Calu3 (cell line): ENCODE results near the gene AURKA. TPM values are rescaled to one million over a fixed set of nuclear protein-coding genes. Genes with fewer than 3 reads are reported as not detected.

Source experiments
- BruUV-seq: library from RNA; stranded (reverse); fragments of 400-500 nt; replicated peaks from 2 replicates; lab custom pipeline; 2021; lab: Mats Ljungman, UMichigan
- CTCF ChIA-PET: fragments of 300-600 bp; sonication (Branson Sonifier 250); formaldehyde crosslinking; loops from one replicate; lab custom pipeline; 2022; ENCODE audit warnings: antibody characterized with exemption; lab: Charles Lee
- DNase-seq: peaks from one replicate; pipeline ENCODE4 v3.0.0; 2022
- H3K27ac Mint-ChIP-seq: one replicate; pipeline ENCODE4 v1.8.0; 2022; ENCODE audit warnings: mixed read lengths; ENCODE audit not compliant: unreplicated experiment
- H3K27me3 Mint-ChIP-seq: one replicate; pipeline ENCODE4 v1.8.0; 2022; ENCODE audit warnings: mixed read lengths; ENCODE audit not compliant: unreplicated experiment
- H3K36me3 Mint-ChIP-seq: one replicate; pipeline ENCODE4 v1.8.0; 2022; ENCODE audit warnings: mild to moderate bottlenecking, moderate library complexity, mixed read lengths; ENCODE audit not compliant: insufficient read depth, unreplicated experiment
- H3K4me1 Mint-ChIP-seq: one replicate; pipeline ENCODE4 v1.8.0; 2022; ENCODE audit warnings: mild to moderate bottlenecking, low read depth, mixed read lengths; ENCODE audit not compliant: unreplicated experiment
- H3K4me3 Mint-ChIP-seq: one replicate; pipeline ENCODE4 v1.8.0; 2022; ENCODE audit warnings: mild to moderate bottlenecking, low read depth, moderate library complexity, mixed read lengths; ENCODE audit not compliant: unreplicated experiment
- H3K9me3 Mint-ChIP-seq: one replicate; pipeline ENCODE4 v1.8.0; 2022; ENCODE audit warnings: low read depth, mixed read lengths; ENCODE audit not compliant: unreplicated experiment
- intact Hi-C: fragments of 100-400 bp; cut with micrococcal nuclease; formaldehyde crosslinking; loops from one replicate; pipeline ENCODE4 v1.10.0; 2022; ENCODE audit not compliant: unreplicated experiment
- total RNA-seq: library from RNA; stranded (reverse); gene quantifications from 2 replicates; pipeline ENCODE4 v1.2.3, GENCODE V29; 2022
- TF ChIP-seq, protein P1 (sequence below): fragments of 200-600 bp; IDR thresholded peaks from one replicate; pipeline ENCODE4 v1.8.0; 2022; ENCODE audit warnings: antibody characterized with exemption; ENCODE audit not compliant: unreplicated experiment

AURKA gene
- total RNA-seq, 1 experiment from 2014 or later = 73.8 TPM

DNA sequence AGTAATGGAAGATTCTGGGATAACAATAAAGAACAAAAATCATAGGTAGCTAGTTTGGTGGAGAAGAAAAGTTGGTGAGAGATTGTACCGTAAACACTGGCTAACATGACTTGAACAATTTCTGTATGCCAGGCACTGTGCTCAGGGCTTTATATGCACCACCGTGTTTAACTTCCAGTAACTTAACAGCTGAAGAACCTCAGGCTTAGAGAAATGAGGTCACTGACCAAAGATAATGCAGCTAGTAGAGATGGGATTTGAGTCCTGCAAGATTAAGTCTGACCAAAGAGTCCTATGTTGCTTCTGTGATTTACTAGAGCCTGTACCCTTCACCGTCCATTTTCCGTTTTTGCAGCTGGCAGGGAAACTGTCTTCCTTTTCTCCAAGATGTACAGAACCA, 3.2 kb upstream of the AURKA start:
- Mint-ChIP-seq H3K27me3 (no peaks in the 10 kb centered on the region), H3K9me3 (no peaks in the 10 kb centered on the region), H3K4me1 (peaks cover 10% of the 10 kb centered on the region), H3K27ac (no peak overlapping the region), H3K36me3 (peaks cover 35% of the 10 kb centered on the region), H3K4me3 (no peak overlapping the region)
- TF ChIP-seq, protein P1, sequence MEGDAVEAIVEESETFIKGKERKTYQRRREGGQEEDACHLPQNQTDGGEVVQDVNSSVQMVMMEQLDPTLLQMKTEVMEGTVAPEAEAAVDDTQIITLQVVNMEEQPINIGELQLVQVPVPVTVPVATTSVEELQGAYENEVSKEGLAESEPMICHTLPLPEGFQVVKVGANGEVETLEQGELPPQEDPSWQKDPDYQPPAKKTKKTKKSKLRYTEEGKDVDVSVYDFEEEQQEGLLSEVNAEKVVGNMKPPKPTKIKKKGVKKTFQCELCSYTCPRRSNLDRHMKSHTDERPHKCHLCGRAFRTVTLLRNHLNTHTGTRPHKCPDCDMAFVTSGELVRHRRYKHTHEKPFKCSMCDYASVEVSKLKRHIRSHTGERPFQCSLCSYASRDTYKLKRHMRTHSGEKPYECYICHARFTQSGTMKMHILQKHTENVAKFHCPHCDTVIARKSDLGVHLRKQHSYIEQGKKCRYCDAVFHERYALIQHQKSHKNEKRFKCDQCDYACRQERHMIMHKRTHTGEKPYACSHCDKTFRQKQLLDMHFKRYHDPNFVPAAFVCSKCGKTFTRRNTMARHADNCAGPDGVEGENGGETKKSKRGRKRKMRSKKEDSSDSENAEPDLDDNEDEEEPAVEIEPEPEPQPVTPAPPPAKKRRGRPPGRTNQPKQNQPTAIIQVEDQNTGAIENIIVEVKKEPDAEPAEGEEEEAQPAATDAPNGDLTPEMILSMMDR = no peak
- CTCF ChIA-PET = no interaction called here
- BruUV-seq = no TSS peak
- DNase-seq = no peak
- intact Hi-C loops = no loop called here

DNA sequence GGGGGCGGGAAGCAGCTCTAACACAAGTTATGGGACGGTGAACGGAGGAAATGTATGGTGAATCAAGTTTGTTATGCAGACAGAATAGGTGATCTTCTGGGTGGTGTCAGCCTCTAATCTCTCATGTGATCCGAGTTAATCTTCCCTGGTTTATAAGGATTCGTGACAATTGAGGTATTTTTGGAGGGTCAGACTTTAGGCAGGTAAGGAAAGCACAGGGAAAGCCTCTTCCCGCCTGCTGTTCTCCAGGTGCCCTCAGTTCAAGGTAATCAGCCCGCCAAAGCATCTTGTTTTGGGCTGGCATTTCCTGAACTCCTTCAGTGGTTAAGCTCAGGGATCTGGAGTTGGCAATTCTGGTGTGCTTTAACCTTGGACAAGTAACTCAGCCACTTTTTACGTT, 1.6 kb upstream of the AURKA start:
- no peak overlapping the region for H3K27ac Mint-ChIP-seq

DNA sequence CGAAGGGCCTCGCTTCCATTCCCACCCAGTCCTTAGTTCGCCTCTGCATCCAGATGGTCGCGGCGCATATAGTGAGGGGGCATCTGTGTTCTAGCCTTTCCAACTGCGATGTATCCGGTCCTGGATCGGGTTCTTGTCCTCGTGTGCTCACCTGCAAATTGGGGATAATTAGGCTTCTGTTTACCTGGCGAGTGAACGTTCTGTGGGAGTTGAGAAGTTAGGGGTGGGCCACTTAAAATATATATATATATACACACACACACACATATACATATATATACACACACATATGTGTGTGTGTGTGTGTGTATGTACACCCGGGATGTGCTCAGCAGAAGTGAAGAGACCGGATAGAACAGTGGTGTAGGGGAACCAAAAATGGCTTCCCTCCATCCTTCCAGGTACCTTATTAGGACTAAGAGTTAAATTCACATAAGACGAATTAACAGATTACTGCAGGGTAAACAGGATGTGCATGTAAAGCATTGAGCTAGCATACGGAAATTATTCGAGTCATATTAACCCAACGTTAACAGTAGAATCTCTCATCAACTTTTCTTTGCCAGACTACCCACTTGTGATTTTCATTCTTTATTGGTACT, 967 bp upstream of the AURKA start:
- H3K27me3 Mint-ChIP-seq = no peaks in the 10 kb centered on the region
- no peaks in the 10 kb centered on the region for H3K9me3 Mint-ChIP-seq
- no peak for DNase-seq
- no peak overlapping the region for H3K27ac Mint-ChIP-seq
- peaks cover 30% of the 10 kb centered on the region for H3K36me3 Mint-ChIP-seq
- no peak overlapping the region for H3K4me3 Mint-ChIP-seq
- H3K4me1 Mint-ChIP-seq = peaks cover 26% of the 10 kb centered on the region
- TF ChIP-seq, protein P1 = no peak
- intact Hi-C loops = loop anchor here (5.0 kb wide), 1 partner anchor 36 kb away; the partner anchor contains the start of gene FAM210B
- CTCF ChIA-PET = interaction anchor here (1.0 to 1.3 kb wide), 3 partner anchors 68 to 191 kb away, joined by 3 read pairs; no protein-coding TSS in a partner anchor
- BruUV-seq = no TSS peak

More for the DNA sequence above, 1.6 kb upstream of the AURKA start:
- no peaks in the 10 kb centered on the region for H3K9me3 Mint-ChIP-seq
- TF ChIP-seq, protein P1 = no peak
- CTCF ChIA-PET = no interaction called here
- peaks cover 33% of the 10 kb centered on the region for H3K36me3 Mint-ChIP-seq
- no peaks in the 10 kb centered on the region for H3K27me3 Mint-ChIP-seq
- no peak overlapping the region for H3K4me3 Mint-ChIP-seq
- intact Hi-C loops = loop anchor here (5.0 kb wide), 1 partner anchor 36 kb away; the partner anchor contains the start of gene FAM210B
- peaks cover 25% of the 10 kb centered on the region for H3K4me1 Mint-ChIP-seq
- no TSS peak for BruUV-seq
- no peak for DNase-seq

DNA sequence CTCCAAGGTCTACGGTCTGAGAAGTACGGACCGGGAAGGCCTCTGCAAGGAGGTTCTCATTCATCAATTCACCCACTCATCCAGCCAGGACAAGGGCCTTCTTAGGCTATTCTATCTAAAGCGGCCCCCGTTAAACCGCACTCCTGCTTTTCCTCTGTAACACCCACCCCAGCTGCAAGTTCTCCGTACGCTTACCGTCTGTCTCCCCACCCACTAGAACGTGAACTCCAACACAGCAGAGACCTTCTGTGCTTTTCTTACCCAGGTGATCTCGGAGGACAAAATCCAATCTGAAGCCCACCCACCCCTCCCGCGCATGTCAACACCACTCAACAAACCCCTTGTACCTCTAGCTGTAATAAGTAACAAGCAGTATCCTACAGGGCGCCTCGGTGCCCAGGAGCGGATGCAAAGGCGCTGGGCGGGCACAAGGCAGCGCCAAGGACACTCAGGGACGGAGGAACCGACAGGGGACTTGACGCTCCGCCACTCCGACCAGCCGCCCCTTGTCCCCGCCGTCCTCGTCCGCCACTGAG, 351 bp downstream of the AURKA start:
- no peaks in the 10 kb centered on the region for H3K9me3 Mint-ChIP-seq
- TF ChIP-seq, protein P1 = no peak
- H3K4me1 Mint-ChIP-seq = peaks cover 26% of the 10 kb centered on the region
- DNase-seq = no peak
- intact Hi-C loops = loop anchor here (5.0 kb wide), 1 partner anchor 34 kb away; the partner anchor contains the start of gene FAM210B
- H3K27me3 Mint-ChIP-seq = no peaks in the 10 kb centered on the region
- peaks cover 17% of the 10 kb centered on the region for H3K36me3 Mint-ChIP-seq
- H3K4me3 Mint-ChIP-seq = no peak overlapping the region
- CTCF ChIA-PET = interaction anchor here (0.5 to 1.3 kb wide), 6 partner anchors 33 to 189 kb away, joined by 3 to 5 read pairs (median 3); partner anchors contain the start of gene FAM210B
- BruUV-seq = no TSS peak
- H3K27ac Mint-ChIP-seq = no peak overlapping the region
